ENCODE results near the gene RGS11. TPM values are rescaled to one million over a fixed set of nuclear protein-coding genes. Genes with fewer than 3 reads are reported as not detected.

Gene RGS11
- total and polyA plus RNA-seq, 11 donors, result 1.1 to 19.5 (median 11.8) TPM

DNA sequence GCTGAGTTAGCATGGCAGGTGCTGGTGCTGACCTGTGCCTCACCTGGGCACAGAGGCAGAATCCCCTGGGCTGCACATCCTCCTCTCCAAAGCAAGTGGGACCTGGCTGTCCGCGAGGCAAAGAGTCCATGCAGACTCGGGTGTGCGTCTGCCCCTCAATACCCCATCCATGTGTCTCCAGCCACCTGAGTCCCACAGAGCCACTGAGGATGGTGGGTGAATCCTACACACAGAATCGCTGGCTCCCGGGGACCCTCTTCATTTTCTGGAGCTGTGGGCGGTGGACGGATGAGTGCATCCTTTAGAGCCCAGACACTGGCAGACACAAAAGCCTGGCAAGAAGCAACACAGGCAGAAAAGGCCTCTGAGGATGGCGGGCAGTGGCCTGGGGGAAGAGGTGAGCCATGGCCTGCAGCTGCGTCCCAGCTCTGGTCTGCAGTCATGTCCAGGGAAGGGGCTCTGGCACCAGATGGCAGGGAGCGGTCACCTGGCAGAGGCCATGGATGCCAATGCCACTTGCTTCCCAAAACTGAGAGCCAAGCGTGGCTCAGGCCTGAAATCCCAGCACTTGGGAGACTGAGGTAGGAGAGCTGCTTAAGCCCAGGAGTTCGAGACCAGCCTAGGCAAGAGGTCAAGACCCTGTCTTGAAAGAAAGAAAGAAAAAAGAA is 46.9 kb upstream of the RGS11 start:
- no peak for ATAC-seq
- intact Hi-C loops (cut with DNase I), result no loop called here
- H3K4me3 ChIP-seq, result no peak overlapping the region
- TF ChIP-seq, protein P1, sequence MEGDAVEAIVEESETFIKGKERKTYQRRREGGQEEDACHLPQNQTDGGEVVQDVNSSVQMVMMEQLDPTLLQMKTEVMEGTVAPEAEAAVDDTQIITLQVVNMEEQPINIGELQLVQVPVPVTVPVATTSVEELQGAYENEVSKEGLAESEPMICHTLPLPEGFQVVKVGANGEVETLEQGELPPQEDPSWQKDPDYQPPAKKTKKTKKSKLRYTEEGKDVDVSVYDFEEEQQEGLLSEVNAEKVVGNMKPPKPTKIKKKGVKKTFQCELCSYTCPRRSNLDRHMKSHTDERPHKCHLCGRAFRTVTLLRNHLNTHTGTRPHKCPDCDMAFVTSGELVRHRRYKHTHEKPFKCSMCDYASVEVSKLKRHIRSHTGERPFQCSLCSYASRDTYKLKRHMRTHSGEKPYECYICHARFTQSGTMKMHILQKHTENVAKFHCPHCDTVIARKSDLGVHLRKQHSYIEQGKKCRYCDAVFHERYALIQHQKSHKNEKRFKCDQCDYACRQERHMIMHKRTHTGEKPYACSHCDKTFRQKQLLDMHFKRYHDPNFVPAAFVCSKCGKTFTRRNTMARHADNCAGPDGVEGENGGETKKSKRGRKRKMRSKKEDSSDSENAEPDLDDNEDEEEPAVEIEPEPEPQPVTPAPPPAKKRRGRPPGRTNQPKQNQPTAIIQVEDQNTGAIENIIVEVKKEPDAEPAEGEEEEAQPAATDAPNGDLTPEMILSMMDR (IDR thresholded peaks at IDR 0.05), result no peak
- TF ChIP-seq POLR2A (IDR thresholded peaks at IDR 0.05), result no peak
- no peak for DNase-seq
- H3K27me3 ChIP-seq, result no peaks in the 10 kb centered on the region
- H3K36me3 ChIP-seq, result peaks cover 0 to 13% (median 9%) of the 10 kb centered on the region in 9 donors
- H3K9me3 ChIP-seq, result no peaks in the 10 kb centered on the region
- H3K27ac ChIP-seq, result no peak overlapping the region
- WGBS, 4 donors, result 86 to 94% (median 91%) methylated on average over 13 of the region's 13 CpGs
- peaks cover 0 to 36% (median 13%) of the 10 kb centered on the region in 12 donors for H3K4me1 ChIP-seq

DNA sequence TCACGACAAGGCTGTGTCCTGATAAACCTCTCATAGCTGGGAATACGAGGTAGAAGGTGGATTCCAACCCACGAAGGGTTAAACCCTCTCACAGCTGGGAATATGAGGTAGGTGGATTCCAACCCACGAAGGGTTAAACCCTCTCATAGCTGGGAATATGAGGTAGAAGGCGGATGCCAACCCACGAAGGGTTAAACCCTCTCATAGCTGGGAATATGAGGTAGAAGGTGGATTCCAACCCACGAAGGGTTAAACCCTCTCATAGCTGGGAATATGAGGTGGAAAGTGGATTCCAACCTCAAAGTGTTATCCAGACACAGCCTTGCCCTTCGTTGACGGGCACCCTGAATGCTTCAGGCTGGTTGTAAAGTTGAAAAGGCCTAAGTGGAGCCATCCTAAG is 45.8 kb upstream of the RGS11 start:
- peaks cover 0 to 25% (median 6%) of the 10 kb centered on the region in 12 donors for H3K4me1 ChIP-seq
- H3K4me3 ChIP-seq, result no peak overlapping the region
- WGBS, 4 donors, result 70 to 80% (median 76%) methylated on average over 9 of the region's 9 CpGs
- H3K9me3 ChIP-seq, result no peaks in the 10 kb centered on the region
- DNase-seq, result no peak
- no peak overlapping the region for H3K27ac ChIP-seq
- no peaks in the 10 kb centered on the region for H3K27me3 ChIP-seq
- peaks cover 0 to 13% (median 9%) of the 10 kb centered on the region in 9 donors for H3K36me3 ChIP-seq
- intact Hi-C loops (cut with DNase I), result no loop called here
- ATAC-seq, result no peak
- TF ChIP-seq, protein P1 (IDR thresholded peaks at IDR 0.05), result no peak
- TF ChIP-seq POLR2A (IDR thresholded peaks at IDR 0.05), result no peak

DNA sequence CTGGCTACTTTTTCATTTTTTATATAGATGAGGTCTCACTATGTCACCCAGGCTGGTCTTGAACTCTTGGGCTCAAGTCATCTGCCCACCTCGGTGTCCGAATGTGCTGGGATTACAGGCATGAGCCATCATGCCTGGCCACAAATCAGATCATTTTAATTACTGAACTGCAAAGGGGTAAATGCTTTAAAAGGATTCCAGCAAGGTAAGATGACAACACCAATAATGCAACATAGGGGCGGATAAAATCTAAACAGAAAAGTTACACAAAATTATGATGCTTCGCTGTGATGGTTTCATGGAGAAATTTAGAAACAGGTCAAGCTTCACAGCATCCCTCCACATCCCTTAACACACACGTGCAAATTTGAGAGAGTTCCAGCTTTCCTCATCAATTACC is 44.5 kb upstream of the RGS11 start:
- 89 to 98% (median 93%) methylated on average over 5 of the region's 5 CpGs for WGBS, 4 donors
- no peak for ATAC-seq
- Histone ChIP-seq H3K27me3 (no peaks in the 10 kb centered on the region), H3K4me1 (peaks cover 0 to 12% (median 3%) of the 10 kb centered on the region in 12 donors), H3K4me3 (no peak overlapping the region), H3K36me3 (peaks cover 0 to 13% (median 9%) of the 10 kb centered on the region in 9 donors), H3K9me3 (no peaks in the 10 kb centered on the region), H3K27ac (no peak overlapping the region)
- TF ChIP-seq, protein P1 (IDR thresholded peaks at IDR 0.05), result no peak
- DNase-seq, result no peak
- intact Hi-C loops (cut with DNase I), result no loop called here

DNA sequence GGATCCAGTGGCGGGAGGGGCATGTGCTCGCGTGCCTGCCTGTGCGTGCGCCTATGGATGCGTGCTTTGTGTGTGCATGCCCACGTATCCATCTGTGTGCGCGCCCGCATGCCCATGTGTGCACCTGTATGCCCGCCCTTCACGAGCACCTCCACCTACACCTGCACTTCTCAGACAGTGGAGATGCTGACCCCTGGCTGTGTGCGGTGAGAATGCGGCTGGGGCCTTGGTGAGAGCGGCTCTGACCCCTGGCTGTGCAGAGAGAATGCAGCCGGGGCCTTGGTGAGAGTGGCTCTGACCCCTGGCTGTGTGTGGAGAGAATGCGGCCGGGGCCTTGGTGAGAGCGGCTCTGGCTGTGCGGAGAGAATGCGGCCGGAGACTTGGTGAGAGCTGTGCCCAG is 42.9 kb upstream of the RGS11 start:
- Histone ChIP-seq H3K9me3 (no peaks in the 10 kb centered on the region), H3K4me1 (no peaks in the 10 kb centered on the region), H3K27me3 (no peaks in the 10 kb centered on the region), H3K27ac (no peak overlapping the region), H3K36me3 (peaks cover 0 to 24% (median 18%) of the 10 kb centered on the region in 9 donors), H3K4me3 (no peak overlapping the region)
- TF ChIP-seq POLR2A (IDR thresholded peaks at IDR 0.05), result no peak
- TF ChIP-seq, protein P1 (IDR thresholded peaks at IDR 0.05), result no peak
- intact Hi-C loops (cut with DNase I), result no loop called here
- peak in 1 of 4 donors; percentile 23 for ATAC-seq
- DNase-seq, result no peak
- 84 to 94% (median 90%) methylated on average over 22 of the region's 22 CpGs; no CpG with 5 or more reads in 1 of the 4 donors for WGBS, 4 donors

All from heart left ventricle (tissue), 16 donors.